ENCODE results near the gene PRDM16. TPM values are rescaled to one million over a fixed set of nuclear protein-coding genes. Genes with fewer than 3 reads are reported as not detected.
"Not testable (repeated sequence)": the region's sequence is repeated elsewhere in the genome, so short reads cannot be mapped to it uniquely, and the experiment has no call there.

PRDM16 gene
- polyA plus RNA-seq, 6 donors from 2014 or later: not detected

DNA sequence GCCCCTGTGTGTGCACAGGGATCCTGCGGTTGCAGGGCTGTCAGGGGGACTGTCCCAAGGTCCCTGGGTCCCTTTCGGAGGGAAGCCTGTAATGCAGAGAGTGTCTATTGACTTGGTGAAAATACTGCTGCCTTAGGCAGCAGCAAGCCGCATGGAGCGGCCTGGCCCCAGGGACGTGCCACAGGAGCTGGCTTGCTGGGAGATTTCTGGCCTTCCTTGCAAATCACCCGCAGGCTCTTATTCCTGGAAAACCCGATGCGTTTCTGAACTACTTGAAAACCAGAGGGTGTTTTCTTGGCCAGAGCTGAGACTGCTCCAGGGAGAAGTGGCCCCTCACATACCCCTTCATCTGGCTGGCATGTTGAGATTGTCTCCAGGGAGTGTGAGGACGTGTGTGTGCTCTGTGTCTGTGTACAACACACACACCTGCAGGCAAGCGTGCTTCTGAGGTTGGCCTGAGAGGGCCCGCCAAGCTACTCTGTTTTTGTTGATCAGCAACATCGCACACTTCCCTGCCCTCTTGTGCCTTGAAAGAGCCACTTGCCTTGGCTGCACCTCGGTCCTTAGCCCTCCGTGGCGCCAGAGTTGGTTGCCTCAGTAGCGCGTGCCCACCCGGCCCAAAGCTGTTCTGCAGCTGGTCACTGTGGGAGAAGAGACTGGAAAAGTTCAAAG is 10.5 kb downstream of the PRDM16 start:
- Mint-ChIP-seq H3K27me3 (peaks cover 17 to 60% (median 25%) of the 10 kb centered on the region in 3 donors), H3K9me3 (no peaks in the 10 kb centered on the region), H3K4me3 (no peak overlapping the region), H3K27ac (no peak overlapping the region), H3K4me1 (no peaks in the 10 kb centered on the region), H3K36me3 (no peaks in the 10 kb centered on the region)
- DNase-seq (no peak), ATAC-seq (ENCODE audit: low read depth in 2 of 2) (no peak)

- DNase-seq: no peak
- H3K36me3 Mint-ChIP-seq: no peaks in the 10 kb centered on the region
- no peaks in the 10 kb centered on the region for H3K9me3 Mint-ChIP-seq
- H3K27ac Mint-ChIP-seq: no peak overlapping the region
- H3K4me1 Mint-ChIP-seq: no peaks in the 10 kb centered on the region
- peak overlapping the region in 1 of 8 donors; percentile 6 for H3K4me3 Mint-ChIP-seq
- H3K27me3 Mint-ChIP-seq: peaks cover 12 to 57% (median 25%) of the 10 kb centered on the region in 3 donors
- no peak for ATAC-seq (ENCODE audit: low read depth in 2 of 2)
These were observed 11.3 kb downstream of the PRDM16 start for GRCh38 chr1:3080053-3080955.

GRCh38 chr1:3081171-3081683 is 12.2 kb downstream of the PRDM16 start:
- Mint-ChIP-seq H3K9me3 (no peaks in the 10 kb centered on the region), H3K27me3 (peaks cover 12 to 49% (median 21%) of the 10 kb centered on the region in 3 donors), H3K36me3 (no peaks in the 10 kb centered on the region), H3K27ac (no peak overlapping the region), H3K4me1 (no peaks in the 10 kb centered on the region), H3K4me3 (no peak overlapping the region)
- ATAC-seq (ENCODE audit: low read depth in 2 of 2): no peak
- DNase-seq: no peak

DNA sequence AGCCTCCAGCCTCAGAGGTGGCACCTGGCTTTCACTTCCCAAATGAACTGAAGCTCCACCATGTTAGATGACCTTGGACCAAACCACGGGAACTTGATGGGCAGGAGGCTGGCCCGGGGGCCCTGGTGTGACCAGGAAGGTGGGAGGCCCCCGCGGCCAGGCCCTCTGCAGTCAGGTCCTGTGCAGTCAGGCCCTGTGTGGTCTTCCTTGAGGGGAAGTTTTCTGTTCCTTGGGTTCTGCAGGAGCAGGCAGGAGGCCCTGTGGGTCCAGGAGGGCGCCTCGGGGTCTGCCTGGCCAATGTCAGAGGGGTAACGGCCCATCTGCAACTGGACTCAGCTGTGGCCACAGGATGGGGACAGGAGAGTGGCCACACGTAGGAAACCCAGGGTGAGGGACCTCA is 13.0 kb downstream of the PRDM16 start:
- Mint-ChIP-seq H3K27me3 (peaks cover 8 to 42% (median 14%) of the 10 kb centered on the region in 3 donors), H3K36me3 (no peaks in the 10 kb centered on the region)
- DNase-seq: no peak

DNA sequence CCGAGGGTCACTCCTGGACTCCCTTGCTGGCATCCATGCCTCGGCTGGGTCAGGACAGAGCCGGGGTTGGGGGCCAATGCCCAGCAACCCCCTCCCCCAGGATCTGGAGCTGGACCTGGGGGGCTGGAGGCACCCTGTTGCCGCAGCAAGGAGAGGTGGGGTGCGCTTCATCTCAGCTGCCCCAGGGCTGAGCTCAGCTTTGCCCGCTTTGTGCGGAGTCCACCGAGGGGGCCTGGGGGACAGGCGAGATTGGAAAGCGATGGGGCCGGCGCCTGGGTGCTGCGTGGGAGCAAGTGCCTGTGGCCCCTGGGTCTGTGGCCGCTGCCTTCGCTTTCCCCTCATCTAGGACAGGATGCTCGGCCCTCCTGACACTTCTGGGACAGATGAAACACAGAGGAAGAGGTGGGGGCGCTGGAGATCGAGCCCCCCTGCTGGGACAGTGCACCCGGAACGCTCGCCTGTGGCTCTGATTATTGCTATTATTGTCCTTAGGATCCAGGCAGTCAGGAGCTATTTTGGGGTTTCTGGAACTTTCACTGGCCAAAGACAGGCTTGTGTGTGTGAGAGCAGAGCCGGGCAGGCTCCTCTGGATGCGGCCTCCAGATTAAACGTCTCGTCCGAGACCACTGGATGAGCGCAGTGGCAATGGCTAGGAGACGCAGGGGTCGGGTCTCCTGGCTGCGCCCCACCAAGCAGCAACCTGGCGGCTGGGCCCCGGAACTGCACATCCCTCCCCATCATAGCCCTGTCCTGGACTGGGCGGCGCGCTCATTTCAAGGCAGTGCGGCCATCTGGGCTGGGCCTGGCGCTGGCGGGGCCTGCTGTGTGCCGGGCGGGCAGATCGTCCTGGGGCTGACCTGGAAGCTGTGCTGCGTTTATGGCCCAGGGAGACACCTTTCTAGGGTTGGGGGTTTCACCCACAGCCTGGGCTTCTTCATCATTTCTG is 13.8 kb downstream of the PRDM16 start:
- H3K27me3 Mint-ChIP-seq: peaks cover 4 to 35% (median 6%) of the 10 kb centered on the region in 3 donors
- no peak overlapping the region for H3K4me3 Mint-ChIP-seq
- H3K4me1 Mint-ChIP-seq: no peaks in the 10 kb centered on the region
- DNase-seq (no peak), ATAC-seq (ENCODE audit: low read depth in 2 of 2) (no peak)
- H3K9me3 Mint-ChIP-seq: no peaks in the 10 kb centered on the region
- H3K27ac Mint-ChIP-seq: no peak overlapping the region
- no peaks in the 10 kb centered on the region for H3K36me3 Mint-ChIP-seq

More for the DNA sequence above, 13.0 kb downstream of the PRDM16 start:
- H3K27ac Mint-ChIP-seq: no peak overlapping the region
- H3K4me1 Mint-ChIP-seq: no peaks in the 10 kb centered on the region
- ATAC-seq (ENCODE audit: low read depth in 2 of 2): no peak
- no peaks in the 10 kb centered on the region for H3K9me3 Mint-ChIP-seq
- H3K4me3 Mint-ChIP-seq: no peak overlapping the region

DNA sequence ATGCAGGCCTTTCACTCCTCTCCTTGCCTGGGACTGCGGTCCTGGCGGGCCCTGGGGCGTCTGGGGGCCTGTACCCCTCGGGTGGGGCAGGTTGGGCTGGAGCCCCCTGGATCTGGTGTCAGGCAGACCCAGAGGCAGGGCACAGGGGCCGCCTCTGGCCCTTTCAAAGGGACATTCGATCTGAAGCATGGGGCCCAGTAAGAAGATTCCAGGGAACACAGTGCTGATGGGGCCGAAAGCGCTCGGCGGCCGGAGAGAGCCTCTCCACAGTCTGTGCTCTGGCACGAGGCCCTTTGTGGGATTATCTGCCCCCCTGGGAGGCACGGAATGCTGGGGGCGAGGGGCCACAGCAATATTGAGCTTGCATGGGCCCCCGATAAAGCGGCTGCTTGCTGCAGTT is 15.2 kb downstream of the PRDM16 start:
- H3K9me3 Mint-ChIP-seq: no peaks in the 10 kb centered on the region

DNA sequence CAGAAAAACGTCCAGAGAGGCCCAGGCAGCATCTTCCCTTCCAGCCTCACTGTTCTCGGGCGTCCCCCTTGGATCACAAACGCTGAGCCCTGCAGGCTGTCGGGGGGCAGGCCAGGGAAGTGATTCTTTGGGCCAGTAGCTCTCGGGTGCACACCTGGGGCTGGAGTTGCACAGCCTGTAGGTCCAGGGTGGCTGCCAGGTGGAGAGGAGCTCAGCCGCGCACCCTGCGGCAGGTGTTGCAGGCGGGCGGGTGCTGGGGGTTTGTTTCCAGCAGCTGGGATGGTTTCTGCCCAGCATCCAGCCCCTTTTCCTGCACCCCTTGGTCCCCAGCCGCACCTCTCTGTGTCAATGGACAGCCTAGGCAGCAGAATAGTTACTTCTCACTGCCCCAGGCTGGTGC is 15.7 kb downstream of the PRDM16 start:
- DNase-seq (no peak), ATAC-seq (ENCODE audit: low read depth in 2 of 2) (no peak)
- no peak overlapping the region for H3K4me3 Mint-ChIP-seq
- H3K4me1 Mint-ChIP-seq: no peaks in the 10 kb centered on the region
- H3K9me3 Mint-ChIP-seq: no peaks in the 10 kb centered on the region
- no peaks in the 10 kb centered on the region for H3K36me3 Mint-ChIP-seq
- H3K27me3 Mint-ChIP-seq: peaks cover 0 to 18% (median 0%) of the 10 kb centered on the region in 3 donors
- H3K27ac Mint-ChIP-seq: no peak overlapping the region

More for the DNA sequence above, 15.2 kb downstream of the PRDM16 start:
- no peaks in the 10 kb centered on the region for H3K4me1 Mint-ChIP-seq
- peaks cover 0 to 21% (median 0%) of the 10 kb centered on the region in 3 donors for H3K27me3 Mint-ChIP-seq
- H3K36me3 Mint-ChIP-seq: no peaks in the 10 kb centered on the region
- no peak overlapping the region for H3K27ac Mint-ChIP-seq
- ATAC-seq (ENCODE audit: low read depth in 2 of 2) (no peak), DNase-seq (no peak)
- no peak overlapping the region for H3K4me3 Mint-ChIP-seq

DNA sequence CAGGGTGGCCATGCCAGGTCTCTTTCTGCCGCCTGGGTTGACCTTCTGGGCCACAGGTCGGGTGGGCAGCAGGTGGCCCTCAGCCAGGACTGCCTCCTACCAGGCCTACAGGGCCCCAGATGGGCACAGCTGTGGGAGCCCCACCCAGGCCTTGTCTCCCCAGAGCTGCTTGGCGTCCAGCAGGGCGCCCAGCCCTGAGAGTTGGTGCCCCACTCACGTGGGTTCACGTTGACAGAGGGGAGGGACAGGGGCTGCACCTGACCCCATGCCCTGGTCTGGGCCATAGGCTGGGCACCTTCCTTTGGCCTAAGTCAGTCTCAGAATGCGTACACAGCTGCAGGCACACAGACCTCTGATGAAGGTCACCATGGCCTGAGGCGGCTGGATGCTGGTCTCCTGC is 16.7 kb downstream of the PRDM16 start:
- Mint-ChIP-seq H3K4me1 (no peaks in the 10 kb centered on the region), H3K4me3 (no peak overlapping the region), H3K9me3 (no peaks in the 10 kb centered on the region), H3K27me3 (peaks cover 0 to 8% (median 0%) of the 10 kb centered on the region in 3 donors), H3K27ac (no peak overlapping the region), H3K36me3 (no peaks in the 10 kb centered on the region)
- DNase-seq (no peak), ATAC-seq (ENCODE audit: low read depth in 2 of 2) (no peak)

- Mint-ChIP-seq H3K27ac (no peak overlapping the region), H3K27me3 (peaks cover 0 to 10% (median 0%) of the 10 kb centered on the region in 3 donors), H3K36me3 (no peaks in the 10 kb centered on the region)
These were observed 17.4 kb downstream of the PRDM16 start for GRCh38 chr1:3086272-3086974.

GRCh38 chr1:3087049-3087448 is 18.0 kb downstream of the PRDM16 start:
- H3K27me3 Mint-ChIP-seq: peaks cover 0 to 10% (median 0%) of the 10 kb centered on the region in 3 donors
- no peaks in the 10 kb centered on the region for H3K36me3 Mint-ChIP-seq
- no peaks in the 10 kb centered on the region for H3K9me3 Mint-ChIP-seq
- H3K4me3 Mint-ChIP-seq: no peak overlapping the region
- H3K4me1 Mint-ChIP-seq: no peaks in the 10 kb centered on the region
- H3K27ac Mint-ChIP-seq: no peak overlapping the region
- ATAC-seq (ENCODE audit: low read depth in 2 of 2) (no peak), DNase-seq (no peak)

More at GRCh38 chr1:3086272-3086974, 17.4 kb downstream of the PRDM16 start:
- Mint-ChIP-seq H3K9me3 (no peaks in the 10 kb centered on the region), H3K4me3 (no peak overlapping the region), H3K4me1 (no peaks in the 10 kb centered on the region)
- ATAC-seq (ENCODE audit: low read depth in 2 of 2): no peak
- no peak for DNase-seq

GRCh38 chr1:3087946-3088668 is 19.1 kb downstream of the PRDM16 start:
- not testable (repeated sequence) for H3K27ac Mint-ChIP-seq; H3K36me3 Mint-ChIP-seq; H3K27me3 Mint-ChIP-seq; H3K4me1 Mint-ChIP-seq; H3K9me3 Mint-ChIP-seq; DNase-seq; ATAC-seq (ENCODE audit: low read depth in 2 of 2)
- peak overlapping the region in 1 of 8 donors; percentile 64 for H3K4me3 Mint-ChIP-seq

DNA sequence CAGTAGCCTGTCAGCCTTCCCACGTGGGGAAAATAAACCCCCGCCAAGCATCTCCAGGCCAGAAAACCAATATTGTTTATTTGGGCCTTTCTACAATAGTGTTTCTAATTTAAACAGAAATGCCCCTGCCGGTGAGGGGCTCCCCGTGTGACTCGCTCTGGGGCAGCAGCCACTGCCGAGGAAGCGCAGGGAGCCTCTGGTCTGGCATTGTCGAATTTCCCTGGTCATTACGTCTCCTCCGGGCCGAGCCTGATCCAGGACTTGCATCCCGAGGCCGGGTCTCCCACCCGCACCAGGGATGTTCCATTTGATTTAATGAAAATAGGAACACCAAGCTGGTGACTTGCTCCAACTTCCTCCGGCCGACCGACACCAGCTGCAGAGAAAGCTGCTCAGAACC is 20.5 kb downstream of the PRDM16 start:
- Mint-ChIP-seq H3K4me3 (no peak overlapping the region), H3K36me3 (no peaks in the 10 kb centered on the region), H3K27me3 (peaks cover 0 to 16% (median 8%) of the 10 kb centered on the region in 3 donors), H3K9me3 (no peaks in the 10 kb centered on the region), H3K27ac (no peak overlapping the region), H3K4me1 (no peaks in the 10 kb centered on the region)
- DNase-seq (no peak), ATAC-seq (ENCODE audit: low read depth in 2 of 2) (no peak)

Data from naive B cell (primary cell).